GM19238 (cell line): ENCODE measurements around the gene MPZL1.

Experiments used
- DNase-seq: peaks from one replicate; pipeline ENCODE4 v3.0.0; 2011; ENCODE audit warnings: low spot score; ENCODE audit not compliant: insufficient read length

MPZL1 gene

DNA sequence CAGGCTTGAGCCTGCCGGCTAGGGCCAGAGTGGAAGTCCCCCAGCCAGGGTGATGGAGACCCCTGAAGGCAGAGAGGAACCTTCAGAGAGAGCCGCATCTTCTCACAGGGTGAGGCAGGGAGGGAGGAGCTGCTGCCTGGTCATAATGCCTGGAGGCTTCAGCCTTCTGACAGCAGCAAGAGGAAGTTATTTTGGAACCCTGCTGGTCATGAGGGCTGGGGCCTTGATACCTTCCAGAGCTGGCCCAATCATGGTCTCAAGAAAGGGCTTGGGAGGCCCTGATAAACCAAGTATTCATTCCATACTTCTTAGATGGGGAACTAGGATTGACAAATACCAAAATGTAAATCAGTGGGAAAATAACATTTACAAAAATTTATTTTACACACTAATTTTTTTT, 26.6 kb upstream of the MPZL1 start:
- DNase-seq = no peak

DNA sequence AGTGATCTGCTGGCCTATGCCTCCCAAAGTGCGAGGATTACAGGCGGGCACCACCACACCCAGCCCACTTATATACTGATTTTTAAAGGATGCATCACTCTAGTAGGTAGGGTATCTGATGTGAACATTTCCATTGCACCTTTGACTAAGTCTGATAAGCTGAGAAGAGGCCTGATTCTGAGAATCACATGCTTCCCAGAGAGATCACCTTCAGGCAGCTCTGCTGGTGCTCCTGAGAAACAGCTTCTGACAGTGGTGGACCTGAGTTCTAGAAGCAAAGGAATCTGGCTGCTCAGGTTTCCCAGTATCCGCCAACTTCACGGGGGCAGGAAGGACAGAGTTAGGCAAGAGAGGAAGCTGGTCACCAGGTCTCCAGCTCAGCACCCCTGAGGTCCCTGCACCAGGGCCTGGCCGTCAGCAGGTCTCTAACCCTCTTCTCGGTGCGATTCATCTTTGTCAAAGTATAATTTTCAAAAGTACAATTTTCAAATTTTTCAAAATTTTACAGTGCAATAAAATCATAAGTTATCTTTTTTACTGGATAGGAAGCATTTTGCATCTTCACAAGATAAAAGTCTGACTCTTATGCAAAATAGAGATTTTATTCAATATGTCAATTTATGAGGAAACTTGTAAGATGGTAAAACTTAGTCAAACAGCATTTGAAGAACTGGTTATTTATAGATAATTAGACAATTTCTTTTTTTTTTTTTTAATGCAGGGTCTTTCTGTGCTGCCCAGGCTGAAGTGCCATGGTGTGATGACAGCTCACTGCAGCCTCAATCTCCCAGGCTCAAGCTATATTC, 25.8 kb upstream of the MPZL1 start:
- DNase-seq = no peak

DNA sequence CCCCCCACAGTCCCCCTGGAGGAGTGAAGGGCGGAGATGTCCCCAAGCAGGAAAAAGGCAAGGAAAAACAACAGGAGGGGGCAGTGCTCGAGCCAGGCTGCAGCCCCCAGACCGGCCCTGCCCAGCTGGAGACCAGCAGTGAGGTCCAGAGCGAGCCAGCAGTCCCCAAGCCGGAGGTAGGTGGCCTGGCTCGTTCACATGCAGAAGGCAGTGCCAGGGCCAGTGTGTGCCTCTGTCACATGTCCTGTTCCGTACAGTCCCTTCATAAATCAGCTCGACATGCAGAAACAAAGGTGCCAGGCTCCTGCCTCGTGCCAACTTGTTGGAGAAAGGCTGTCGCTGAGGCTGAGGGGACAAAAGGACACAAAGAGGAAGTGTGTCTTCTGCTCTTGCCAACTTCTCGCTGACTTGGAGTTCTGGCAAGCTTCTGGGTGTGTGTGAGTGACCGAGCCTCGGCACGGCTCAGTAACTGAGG, 24.1 kb upstream of the MPZL1 start:
- no peak for DNase-seq

- DNase-seq = no peak
Measured at GRCh38 chr1:167698313-167698712, 23.5 kb upstream of the MPZL1 start.

DNA sequence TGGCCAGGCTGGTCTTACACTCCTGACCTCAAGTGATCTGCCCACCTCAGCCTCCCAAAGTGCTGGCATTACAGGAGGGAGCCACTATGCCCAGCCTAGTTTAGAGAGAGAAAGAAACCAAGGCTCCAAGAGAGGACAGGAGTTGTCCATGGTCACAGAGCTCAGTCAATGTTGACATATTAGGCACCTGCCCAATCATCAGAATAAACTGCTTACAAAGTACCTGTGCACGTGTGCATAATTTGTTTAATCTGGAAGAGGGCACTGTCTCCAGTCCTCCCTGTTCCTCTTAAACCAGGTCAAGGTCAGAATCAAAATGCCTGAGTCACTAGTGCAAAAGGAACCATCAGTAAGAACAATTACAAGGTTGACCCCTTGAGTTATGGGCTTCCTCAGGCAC, 20.3 kb upstream of the MPZL1 start:
- no peak for DNase-seq

DNA sequence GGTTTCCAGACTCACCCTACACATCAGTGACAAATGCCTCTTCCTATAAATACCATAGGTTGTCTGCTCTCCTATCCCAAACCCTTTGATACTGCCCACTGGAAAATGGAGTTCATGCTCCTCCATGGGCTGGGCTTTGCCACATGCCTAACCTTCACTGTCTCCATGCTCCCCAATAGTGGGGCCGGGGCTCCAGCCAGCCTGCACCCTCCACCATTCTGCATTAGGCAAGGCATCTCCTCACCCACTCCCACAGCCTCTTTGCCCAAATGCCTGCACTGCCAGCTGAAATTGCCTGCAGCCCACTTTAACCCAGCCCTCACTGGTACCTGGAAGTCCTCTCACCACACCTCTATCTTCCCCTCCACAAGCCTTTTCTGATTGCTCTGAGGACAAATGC, 18.2 kb upstream of the MPZL1 start:
- DNase-seq = no peak

- DNase-seq = no peak
Measured at GRCh38 chr1:167704715-167705114, 17.1 kb upstream of the MPZL1 start.

DNA sequence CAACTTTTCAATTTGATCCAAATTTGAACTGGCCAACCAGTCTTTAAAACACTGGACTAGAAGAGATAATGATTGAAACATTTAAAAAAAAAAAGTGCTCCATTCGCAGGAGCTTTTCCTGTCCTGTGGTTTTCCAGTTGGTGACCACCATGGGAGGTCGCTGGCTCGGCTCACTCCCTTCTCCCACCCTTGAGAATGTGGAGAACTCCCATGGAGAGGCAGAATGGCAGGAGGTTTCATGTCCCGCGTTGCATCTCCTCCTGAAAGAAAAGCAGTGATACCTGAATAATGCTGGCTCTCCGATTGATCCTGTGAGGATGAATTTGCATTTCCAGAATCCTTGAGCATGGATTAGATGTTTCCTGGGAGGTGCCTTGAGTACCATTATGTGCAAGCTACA, 16.5 kb upstream of the MPZL1 start:
- DNase-seq = no peak

- no peak for DNase-seq
Measured at GRCh38 chr1:167706363-167706762, 15.4 kb upstream of the MPZL1 start.

DNA sequence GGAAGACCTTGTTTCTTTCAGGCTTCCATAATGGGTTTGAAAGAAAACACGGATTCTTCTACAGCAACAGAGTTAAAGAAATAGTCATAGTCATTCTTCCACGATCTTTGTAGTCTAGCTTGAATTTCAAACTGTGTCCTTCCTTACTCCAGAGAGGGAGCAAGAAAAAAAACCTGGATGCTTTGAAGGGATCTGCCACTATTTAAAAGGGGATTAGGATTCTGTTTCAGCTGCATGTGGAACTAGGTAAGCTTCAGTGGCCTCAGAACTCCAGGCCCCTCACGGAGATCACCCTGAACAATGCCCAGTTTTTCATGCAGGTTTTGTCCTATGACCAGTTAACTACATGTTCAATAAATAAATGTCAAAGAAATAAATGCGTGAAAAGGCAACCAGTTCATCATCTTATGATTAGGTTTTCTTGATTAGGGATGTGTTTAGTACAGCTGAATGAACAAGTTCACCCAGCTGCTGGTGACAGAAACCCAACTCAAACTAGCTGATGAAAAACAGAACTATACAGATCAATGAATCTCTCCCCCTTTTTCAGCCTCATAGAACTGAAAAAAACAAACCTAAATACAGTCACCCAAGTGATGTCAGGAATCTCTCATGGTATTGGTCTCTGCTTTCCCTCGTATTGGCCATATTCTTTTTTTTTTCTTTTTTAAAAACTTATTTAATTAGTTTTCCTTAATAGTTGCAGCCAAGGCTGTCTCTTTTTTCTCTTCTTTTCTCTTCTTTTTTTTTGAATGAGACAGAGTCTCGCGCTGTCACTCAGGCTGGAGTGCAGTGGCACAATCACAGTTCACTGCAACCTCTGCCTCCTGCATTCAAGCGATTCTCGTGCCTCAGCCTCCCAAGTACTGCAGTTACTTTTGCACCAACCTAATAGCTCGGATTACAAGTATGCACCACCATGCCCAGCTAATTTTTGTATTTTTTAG, 14.6 kb upstream of the MPZL1 start:
- DNase-seq = no peak

DNA sequence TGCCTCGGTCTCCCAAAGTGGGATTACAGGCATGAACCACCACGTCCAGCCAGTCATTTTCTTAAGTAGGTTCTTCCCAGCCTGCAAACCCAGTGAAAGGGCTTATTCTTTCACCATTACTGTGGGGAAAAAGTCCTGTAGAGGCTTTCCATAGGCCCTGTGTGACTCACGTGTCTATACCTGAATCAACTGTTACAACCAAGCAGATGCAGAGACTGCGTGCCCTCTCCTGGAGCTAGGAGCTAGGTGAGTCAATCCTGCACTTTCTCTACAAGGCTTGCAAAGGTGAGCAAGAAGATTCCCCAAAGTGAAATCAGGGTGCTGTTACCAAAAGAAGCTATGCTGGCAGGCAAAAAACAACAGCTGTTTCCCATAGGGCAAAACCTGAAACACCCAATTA, 13.8 kb upstream of the MPZL1 start:
- no peak for DNase-seq

DNA sequence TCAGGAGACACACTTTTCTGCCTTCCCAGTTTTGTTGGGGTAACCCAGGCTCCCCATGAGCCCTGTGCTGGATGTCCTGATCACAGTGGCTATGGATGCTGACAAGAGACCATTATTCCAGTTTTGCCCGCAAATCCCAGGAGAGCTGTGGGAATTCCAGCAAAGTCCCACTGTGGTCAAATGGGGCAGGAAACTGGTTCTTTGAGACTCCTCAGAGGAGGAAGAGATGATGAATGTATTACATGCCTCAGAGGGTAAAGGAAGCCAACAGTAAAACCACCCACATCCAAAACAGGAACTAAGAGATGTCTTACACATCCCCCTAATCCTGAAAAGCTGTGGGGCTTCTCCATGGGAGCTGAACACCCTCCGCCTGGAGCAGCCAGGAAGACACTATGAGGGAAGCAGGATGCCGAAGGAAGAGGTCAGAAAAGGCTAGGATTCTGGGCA, 12.8 kb upstream of the MPZL1 start:
- DNase-seq = no peak

- DNase-seq = no peak
Measured at GRCh38 chr1:167710836-167711235, 10.9 kb upstream of the MPZL1 start.

DNA sequence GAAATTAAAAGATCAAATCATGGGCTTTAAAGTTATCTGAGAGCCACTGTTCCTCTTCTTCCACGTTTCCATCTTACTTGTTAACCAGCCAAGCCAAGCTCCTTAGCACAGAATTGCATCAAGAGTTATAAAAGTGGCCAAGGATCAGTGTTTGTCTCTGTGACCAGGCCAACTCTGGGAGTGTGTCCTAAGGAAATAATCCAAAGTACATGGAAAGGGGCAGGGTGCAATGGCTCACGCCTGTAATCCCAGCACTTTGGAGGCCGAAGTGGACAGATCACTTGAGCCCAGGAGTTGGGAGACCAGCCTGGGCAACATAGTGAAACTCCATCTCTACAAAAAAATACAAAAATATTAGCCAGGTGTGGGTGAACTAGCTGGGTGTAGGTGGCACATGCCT, 10.0 kb upstream of the MPZL1 start:
- no peak for DNase-seq

GRCh38 chr1:167713330-167714081, 8.3 kb upstream of the MPZL1 start:
- DNase-seq = no peak

- no peak for DNase-seq
Measured at GRCh38 chr1:167714098-167714438, 7.7 kb upstream of the MPZL1 start.

DNA sequence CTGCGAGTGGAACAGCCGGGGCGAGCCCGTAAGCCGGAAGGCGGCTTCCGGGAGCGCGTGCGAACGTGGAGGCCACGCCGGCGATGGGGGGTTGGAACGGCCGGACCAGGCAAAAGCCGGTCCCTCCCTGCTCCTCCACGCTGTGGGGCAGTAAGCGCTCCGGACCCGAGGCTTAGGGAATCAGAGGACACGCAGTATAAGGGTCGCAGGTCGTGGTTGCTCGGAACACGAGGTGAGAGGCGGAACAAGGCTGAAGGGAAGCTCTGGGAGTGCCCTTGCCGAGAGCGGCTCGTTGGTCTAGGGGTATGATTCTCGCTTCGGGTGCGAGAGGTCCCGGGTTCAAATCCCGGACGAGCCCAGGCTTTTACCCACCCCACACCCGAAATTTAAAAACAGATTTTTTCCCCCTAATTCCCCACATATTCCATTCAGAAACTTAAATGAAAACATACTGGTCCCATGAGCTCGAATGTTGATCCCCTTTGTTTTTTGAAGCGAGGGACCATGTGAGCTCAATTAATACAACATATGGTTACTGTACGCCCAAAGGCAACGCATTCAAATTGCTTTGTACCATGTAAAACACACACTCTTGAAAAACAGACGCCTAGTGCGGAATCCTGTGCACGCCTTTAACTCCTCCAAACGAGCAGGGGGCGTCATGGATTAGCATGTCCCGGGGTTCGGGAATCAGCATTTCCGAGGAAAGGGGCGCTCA, 7.2 kb upstream of the MPZL1 start:
- peak; percentile 35 for DNase-seq

- peak; percentile 49 for DNase-seq
Measured at GRCh38 chr1:167715157-167715999, 6.4 kb upstream of the MPZL1 start.

- DNase-seq = no peak
Measured at GRCh38 chr1:167716000-167716271, 5.8 kb upstream of the MPZL1 start.

DNA sequence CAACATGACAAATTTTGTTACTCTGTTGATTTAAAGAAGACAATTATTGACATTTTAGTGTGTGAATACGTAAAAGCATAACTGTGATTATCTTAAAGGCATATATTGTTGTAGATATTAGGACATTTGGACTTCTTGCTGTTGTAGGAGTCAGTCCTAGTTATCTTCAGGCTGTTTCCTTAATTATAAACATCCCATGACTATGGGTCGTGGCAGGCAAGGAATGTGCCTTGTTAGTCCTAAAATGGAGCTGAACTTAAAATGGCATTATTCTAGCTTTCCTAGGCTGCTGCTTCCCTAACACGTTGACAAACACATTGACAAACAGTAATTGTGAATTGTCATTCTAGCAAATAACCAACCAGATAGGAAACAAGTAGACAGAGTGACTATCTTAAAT, 4.4 kb upstream of the MPZL1 start:
- DNase-seq = no peak
